MM.1S (cell line): ENCODE data around the gene LBR.

ENCODE experiments used
- CTCF ChIP-seq: fragments of 300-600 bp; sonication (generic); IDR thresholded peaks from 2 replicates; pipeline ENCODE4 v1.5.1; 2016; ENCODE audit warnings: antibody characterized with exemption, low read length, mixed read lengths
- EZH2 ChIP-seq: fragments of 300-600 bp; sonication (generic); optimal IDR thresholded peaks from 2 replicates; pipeline ENCODE3; 2017; ENCODE audit warnings: low read depth, mild to moderate bottlenecking, antibody characterized with exemption, low read length, mixed read lengths
- EZH2phosphoT487 ChIP-seq: fragments of 300-600 bp; sonication (generic); IDR thresholded peaks from 2 replicates; pipeline ENCODE4 v1.6.1; 2018; ENCODE audit warnings: antibody characterized with exemption, low read length

GRCh38 chr1:225424562-225425200, 3.2 kb downstream of the LBR start:
- no peak for TF ChIP-seq CTCF
- TF ChIP-seq EZH2phosphoT487 = no peak
- no peak for TF ChIP-seq EZH2
